ENCODE results near the gene KIF26B.

KIF26B gene

GRCh38 chr1:245583081-245583480 is 428.3 kb downstream of the KIF26B start:
- DNase-seq = no peak

- no peak for DNase-seq
These were observed 429.0 kb downstream of the KIF26B start for GRCh38 chr1:245583575-245584330.

- DNase-seq = no peak
These were observed 430.6 kb downstream of the KIF26B start for GRCh38 chr1:245585252-245585959.

GRCh38 chr1:245587435-245588115 is 432.8 kb downstream of the KIF26B start:
- no peak for DNase-seq

- no peak for DNase-seq
These were observed 433.4 kb downstream of the KIF26B start for GRCh38 chr1:245588116-245588639.

- DNase-seq = no peak
These were observed 434.5 kb downstream of the KIF26B start for GRCh38 chr1:245589316-245589715.

GRCh38 chr1:245589906-245590305 is 435.1 kb downstream of the KIF26B start:
- no peak for DNase-seq

- no peak for DNase-seq
These were observed 435.9 kb downstream of the KIF26B start for GRCh38 chr1:245590726-245591125.

GRCh38 chr1:245591346-245592188 is 436.8 kb downstream of the KIF26B start:
- no peak for DNase-seq

GRCh38 chr1:245592189-245592460 is 437.3 kb downstream of the KIF26B start:
- no peak for DNase-seq

- DNase-seq = no peak
These were observed 443.9 kb downstream of the KIF26B start for GRCh38 chr1:245598524-245599305.

GRCh38 chr1:245599371-245600174 is 444.8 kb downstream of the KIF26B start:
- no peak for DNase-seq

GRCh38 chr1:245600658-245601057 is 445.9 kb downstream of the KIF26B start:
- DNase-seq = no peak

- no peak for DNase-seq
These were observed 448.6 kb downstream of the KIF26B start for GRCh38 chr1:245603311-245603865.

- DNase-seq = no peak
These were observed 450.2 kb downstream of the KIF26B start for GRCh38 chr1:245604979-245605378.

- no peak for DNase-seq
These were observed 450.8 kb downstream of the KIF26B start for GRCh38 chr1:245605480-245606156.

GRCh38 chr1:245606157-245606725 is 451.5 kb downstream of the KIF26B start:
- no peak for DNase-seq

GRCh38 chr1:245608271-245608670 is 453.5 kb downstream of the KIF26B start:
- DNase-seq = no peak

GRCh38 chr1:245609354-245610150 is 454.8 kb downstream of the KIF26B start:
- DNase-seq = no peak
